HG03378 (cell line): ENCODE data around the gene ITGB6.

Experiments
- ATAC-seq: cut with Tn5 transposase; IDR thresholded peaks from one replicate; pipeline ENCODE4 v1.9.1; 2021; ENCODE audit warnings: mild to moderate bottlenecking, moderate library complexity; ENCODE audit not compliant: unreplicated experiment

Gene ITGB6

DNA sequence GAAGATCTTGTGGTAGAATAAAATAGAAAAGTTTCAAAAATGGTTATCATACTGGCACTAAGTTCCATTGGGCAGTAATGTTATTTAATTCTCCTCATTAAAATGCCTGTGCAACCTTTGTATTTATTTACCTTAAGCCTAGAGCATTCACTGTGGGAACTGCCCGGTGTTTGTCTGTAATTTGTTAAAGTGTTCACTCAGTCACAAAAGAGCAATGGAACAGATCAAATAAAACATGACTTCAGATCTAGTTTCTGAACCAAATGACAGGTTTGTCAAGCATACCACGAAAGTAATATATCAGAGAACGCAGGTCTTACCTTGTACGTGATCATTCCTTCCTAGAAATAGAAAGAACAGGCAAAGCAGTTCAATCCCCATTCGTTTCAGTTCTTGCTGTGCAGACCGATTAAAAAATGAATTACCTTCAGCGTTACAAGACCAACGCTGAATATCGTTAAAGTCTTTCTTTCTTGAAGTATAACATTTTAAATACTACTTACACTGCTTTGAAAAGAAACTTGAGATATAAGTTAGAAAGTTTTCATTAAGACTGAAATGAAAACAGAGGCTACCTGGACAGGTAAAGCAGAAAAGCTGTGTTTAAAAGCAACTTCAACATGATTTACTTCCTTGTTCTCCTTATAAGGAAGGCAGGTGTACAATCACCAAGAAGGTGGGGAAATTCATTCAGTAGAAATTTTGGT lies at the start of gene ITGB6:
ITGB6 (minus strand) TSS at position 590 of the 707 bp plus-strand sequence; CDS start at position 381, 209 bp downstream.
- no peak for ATAC-seq

- ATAC-seq, result no peak
These were observed 47.4 kb upstream of the ITGB6 start for GRCh38 chr2:160247296-160248035.

DNA sequence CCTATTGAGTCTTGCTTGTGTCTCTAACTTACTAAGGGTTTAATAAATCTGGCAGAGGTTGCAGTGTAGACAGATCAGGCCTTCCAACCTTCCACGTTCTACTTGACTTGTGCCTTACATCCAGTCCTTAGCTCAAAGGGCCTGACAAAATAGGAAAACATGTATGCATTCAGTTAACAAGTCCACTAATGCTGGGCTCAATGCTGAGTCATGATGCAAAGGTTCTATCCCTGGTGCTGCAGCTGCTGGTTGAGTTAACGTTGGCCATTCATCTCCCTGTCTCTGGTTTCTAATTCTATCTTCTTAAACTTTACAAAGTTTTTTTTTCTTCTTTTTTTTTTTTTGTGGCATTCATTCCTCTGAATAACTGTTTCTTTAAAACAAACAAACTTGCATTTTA lies 46.3 kb upstream of the ITGB6 start:
- no peak for ATAC-seq

- no peak for ATAC-seq
These were observed 45.6 kb upstream of the ITGB6 start for GRCh38 chr2:160245614-160246155.

DNA sequence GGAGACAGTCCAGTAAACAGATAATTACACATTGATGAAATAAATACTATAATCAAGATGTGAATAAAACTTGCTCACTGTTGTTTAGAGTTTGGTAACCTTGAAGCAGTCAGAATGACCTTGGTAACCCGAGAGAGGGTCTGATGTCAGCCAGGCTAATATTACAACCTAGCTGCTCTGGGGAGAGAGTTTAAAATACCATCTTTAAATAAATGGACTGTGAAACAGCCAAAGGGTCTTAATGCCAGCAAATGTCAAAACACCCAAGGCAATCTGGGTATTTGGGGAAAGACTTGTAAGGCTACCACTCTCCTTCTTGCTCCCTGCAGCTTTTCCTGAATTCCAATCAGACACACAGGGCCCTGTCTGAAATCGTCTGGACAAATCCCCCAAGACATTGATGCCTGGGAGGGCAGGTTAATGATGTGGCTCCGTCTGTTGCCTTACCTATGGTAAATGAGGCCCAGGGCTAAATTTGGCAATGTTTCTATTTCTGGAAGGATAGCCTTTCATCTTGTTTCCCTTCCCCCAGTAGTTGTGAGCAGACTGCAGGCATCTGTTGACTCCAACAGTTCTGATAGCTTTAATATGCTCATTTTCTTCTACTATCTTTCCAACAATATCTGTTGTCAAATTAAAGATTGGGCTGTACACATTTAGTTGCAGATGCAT lies 43.0 kb upstream of the ITGB6 start:
- ATAC-seq, result no peak

DNA sequence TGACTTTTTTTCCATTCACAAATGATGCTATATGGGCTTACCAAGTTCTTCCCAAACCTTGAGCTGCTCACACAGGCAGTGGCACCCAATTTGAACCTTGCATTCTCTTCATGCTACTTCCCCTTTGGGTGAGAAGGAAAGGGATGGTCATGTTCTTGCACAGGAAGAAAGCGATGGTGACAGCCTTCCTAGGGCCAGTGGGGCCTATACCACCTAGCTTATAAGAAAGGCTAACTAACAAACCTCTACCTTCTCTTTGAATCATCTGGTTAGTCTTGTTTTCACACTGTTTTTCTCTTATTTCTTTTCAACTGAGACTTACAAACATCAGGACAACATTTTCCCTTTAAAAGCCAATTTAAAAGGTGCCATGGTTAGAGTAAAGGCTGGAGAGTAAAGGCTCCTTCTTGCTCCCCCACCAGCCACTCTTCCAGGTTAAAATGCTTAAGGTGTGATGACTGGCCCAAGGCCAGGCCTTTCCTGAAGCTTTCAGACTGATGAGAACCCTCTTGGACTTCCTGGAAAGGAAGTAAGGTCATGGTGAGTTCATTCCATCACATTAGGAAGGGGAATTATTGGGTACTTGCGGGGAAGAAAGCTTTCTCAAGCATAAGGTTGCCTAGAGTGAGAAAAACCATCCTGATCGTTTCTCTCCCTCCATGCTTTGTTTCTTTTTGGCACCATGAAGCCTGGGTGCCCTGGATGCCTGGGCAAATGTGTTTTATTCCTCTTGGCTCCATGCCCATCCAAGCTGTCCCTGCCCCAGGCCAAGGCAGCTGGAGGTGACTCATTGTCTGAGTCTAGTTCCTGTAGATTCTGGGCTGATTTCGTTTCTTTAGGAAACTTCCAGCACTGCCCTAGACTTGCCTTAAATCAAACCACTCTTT lies 41.4 kb upstream of the ITGB6 start:
- no peak for ATAC-seq

DNA sequence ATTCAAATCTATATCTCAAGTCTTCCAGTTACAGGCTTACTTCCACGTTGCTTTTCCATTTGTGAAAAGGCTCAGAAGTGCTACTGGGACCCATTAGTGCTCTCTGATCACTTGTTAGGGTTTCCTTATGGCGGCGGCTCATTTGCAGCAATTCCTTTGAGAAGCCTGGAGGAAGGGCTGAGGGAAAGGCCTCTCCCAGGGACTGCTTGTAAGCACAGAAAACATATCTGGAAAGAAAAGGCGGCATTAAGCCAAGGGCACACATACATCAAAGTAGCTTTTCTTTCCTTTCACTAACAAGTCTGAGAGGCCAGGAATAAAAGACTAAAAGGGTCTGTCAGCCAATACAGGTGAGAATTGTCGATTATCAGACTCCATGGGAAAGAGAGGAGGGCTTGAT lies 39.4 kb upstream of the ITGB6 start:
- no peak for ATAC-seq

- no peak for ATAC-seq
These were observed 38.3 kb upstream of the ITGB6 start for GRCh38 chr2:160238392-160238791.

DNA sequence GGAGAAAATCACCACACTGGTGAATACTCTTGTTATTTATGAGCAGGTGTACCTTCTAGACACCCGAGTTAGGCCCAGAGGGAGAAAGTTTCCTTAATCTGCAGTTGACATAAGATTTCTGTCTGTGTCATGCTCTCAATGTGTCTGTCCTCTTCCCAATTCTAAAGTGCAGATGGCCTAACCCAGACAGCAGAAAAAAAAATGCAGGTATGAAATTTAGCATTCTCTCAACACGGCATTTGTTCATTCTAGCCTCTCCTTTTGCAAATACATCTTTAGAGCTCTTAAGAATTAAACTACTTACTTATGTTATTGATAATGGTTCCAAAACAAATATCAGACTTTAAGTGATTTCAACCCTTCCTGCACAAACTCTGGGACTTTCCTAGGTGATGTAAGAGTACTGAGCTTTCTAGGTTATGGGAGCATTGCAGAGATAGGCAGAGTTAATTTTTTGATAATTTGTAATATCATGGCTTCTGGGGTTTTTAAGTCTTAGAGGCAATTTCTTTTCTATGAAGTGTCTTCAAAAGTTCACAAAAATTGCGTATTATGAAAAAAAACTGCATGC lies 32.9 kb upstream of the ITGB6 start:
- no peak for ATAC-seq

- no peak for ATAC-seq
These were observed 29.5 kb upstream of the ITGB6 start for GRCh38 chr2:160229591-160229990.

DNA sequence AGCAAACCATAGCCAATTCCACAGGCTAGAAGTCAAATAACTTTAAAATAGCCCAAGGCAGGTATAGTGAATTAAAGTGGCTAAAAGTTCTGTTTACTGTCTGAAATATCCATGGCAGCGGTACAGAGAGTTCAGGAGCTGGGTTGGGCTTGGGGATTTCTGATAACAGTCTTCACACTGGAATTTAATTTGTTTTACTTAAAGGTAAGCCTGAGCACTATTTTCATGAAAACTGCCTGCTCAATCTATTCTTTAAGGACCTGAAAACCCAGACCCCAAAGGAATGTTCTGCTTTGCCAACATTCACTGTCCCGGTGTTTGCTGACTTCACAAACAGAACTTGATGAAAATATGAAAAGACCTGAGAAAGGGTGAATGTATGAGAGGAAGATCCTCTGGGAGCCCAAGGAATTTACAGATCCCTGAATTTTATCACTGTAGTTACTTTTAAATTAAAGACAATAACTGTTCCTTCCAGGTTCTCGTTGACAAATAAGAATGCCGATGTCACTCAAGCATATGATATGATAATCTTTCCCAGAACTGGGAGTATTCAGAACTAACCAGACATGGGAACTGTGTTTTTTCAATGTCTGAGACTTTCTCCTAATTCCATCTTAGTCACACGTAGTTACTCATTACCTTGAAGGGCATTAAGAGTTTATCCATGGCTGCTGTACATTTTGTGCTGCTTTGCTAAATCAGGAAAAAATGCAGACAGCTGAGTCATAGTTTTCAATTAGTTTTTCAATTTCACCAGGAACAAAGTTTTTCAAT lies 28.3 kb upstream of the ITGB6 start:
- no peak for ATAC-seq

DNA sequence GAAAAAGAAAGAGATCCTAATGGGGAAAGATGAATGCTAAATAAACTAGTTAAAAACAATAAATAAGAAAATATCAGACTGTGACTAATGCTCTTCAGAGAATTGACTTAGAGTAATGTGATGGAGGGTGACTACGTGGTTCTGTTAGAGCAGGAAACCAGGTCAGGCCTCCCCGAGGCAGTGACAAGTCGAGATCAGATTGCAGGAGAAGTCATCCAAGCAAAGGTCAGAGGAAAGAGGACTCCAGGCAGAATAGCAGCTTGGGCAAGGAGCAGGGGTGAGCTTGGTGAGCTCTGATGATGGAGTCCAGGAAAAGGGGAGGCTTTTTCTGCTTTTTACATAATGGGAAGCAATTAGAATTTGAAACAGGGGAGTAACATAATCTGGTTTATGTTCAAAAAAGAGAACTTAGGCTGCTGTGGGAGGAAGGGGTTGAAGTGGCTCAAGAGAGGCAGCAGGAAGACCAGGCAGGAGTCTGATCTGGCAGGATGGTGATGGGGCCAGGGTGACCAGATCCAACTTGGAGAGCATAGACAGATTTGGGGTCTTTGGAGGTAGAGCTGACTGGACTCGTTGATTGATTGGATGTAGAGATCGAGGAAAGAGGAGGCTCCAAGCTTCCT lies 27.3 kb upstream of the ITGB6 start:
- no peak for ATAC-seq

- ATAC-seq, result no peak
These were observed 26.3 kb upstream of the ITGB6 start for GRCh38 chr2:160226367-160226766.

- no peak for ATAC-seq
These were observed 25.6 kb upstream of the ITGB6 start for GRCh38 chr2:160225722-160226121.

- peak; percentile 0 for ATAC-seq
These were observed 24.4 kb upstream of the ITGB6 start for GRCh38 chr2:160224507-160224906.

DNA sequence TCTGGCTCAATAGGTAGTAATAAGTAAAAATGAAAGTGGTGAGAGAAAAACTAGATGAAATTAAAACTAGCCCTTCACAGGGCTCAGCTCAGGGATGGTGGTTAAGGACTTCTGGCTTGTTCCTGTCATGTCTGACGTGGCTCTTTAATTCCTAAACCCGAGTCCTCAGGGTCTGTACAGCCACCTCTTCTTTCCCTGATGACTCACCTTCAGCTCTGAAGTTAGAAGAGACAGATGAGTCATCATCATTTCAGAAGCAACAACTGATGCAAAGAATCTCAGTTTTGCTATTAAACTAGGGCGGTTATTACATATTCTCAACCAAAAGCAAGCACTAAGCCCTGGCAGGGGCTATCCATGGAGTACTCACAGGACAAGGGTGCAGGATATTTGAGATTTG lies 24.0 kb upstream of the ITGB6 start:
- ATAC-seq, result peak; percentile 98

- ATAC-seq, result no peak
These were observed 23.5 kb upstream of the ITGB6 start for GRCh38 chr2:160223560-160223959.

DNA sequence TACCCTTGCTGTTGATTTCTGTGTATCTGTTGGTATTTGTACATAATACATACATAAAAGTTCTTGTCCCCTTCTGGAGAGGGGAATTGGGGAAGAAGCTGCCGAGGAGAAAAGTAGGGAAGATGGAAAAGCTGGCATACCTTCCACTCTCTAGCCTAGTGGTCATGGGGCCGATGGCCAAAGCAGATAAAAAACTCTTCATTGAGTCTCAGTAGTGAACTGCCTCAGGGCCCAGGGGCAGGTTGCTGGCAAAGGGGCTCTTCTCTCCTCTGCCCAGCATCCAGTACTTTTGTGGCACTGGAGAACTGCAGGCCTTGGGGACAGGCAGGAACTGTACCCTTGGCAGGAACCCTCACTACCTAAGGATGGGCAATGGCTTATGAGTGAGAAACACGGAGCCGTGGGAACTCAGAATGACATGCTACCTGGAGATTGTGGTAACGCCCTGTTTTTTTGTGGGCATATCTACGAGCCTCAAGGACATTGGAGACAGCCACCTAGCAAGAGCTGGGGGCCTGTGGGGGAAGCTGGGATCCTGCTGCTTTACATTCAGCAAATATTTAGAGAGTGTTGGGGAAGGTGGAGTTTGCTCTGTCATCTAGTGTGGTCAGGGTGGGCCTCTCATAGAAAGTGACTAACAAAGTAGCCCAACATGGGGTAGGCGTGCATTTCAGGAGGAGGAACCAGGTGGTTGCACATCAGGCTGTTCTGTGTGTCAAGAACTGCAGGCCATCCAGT lies 22.6 kb upstream of the ITGB6 start:
- ATAC-seq, result no peak
